Neural crest cell (in vitro differentiated cells): ENCODE results near the gene NMNAT2. TPM values are rescaled to one million over a fixed set of nuclear protein-coding genes. Genes with fewer than 3 reads are reported as not detected.

ENCODE experiments used
- DNase-seq: peaks from one replicate; pipeline ENCODE4 v3.0.0; 2021; ENCODE audit warnings: low read depth, mixed read lengths, low spot score
- H3K27ac Mint-ChIP-seq: one replicate; pipeline ENCODE4 v1.8.0; 2021; ENCODE audit warnings: mild to moderate bottlenecking, mixed read lengths; ENCODE audit not compliant: unreplicated experiment
- H3K27me3 Mint-ChIP-seq: 2 replicates; pipeline ENCODE4 v1.8.0; 2021; ENCODE audit warnings: low read depth, mild to moderate bottlenecking, mixed read lengths
- H3K36me3 Mint-ChIP-seq: 2 replicates; pipeline ENCODE4 v1.8.0; 2021; ENCODE audit warnings: low read depth, mild to moderate bottlenecking, mixed read lengths
- H3K4me1 Mint-ChIP-seq: 2 replicates; pipeline ENCODE4 v1.8.0; 2021; ENCODE audit warnings: mixed read lengths
- H3K4me3 Mint-ChIP-seq: one replicate; pipeline ENCODE4 v1.8.0; 2021; ENCODE audit warnings: mild to moderate bottlenecking, mixed read lengths
- H3K9me3 Mint-ChIP-seq: 2 replicates; pipeline ENCODE4 v1.8.0; 2021; ENCODE audit warnings: mixed read lengths
- CTCF ChIP-seq: fragments of 200-600 bp; sonication (generic); conservative IDR thresholded peaks from 2 replicates; pipeline ENCODE4 v1.5.0; 2021; ENCODE audit warnings: antibody characterized with exemption, mild to moderate bottlenecking
- total RNA-seq: library from RNA; stranded (reverse); gene quantifications from 2 replicates; pipeline ENCODE4 v1.2.1, GENCODE V29; 2021

The NMNAT2 gene
- total RNA-seq, 1 donor from 2014 or later, result 4.5 TPM

GRCh38 chr1:183302452-183303322, 115.5 kb downstream of the NMNAT2 start:
- peak overlapping the region; percentile 68 for H3K27ac Mint-ChIP-seq
- no peak overlapping the region for H3K4me3 Mint-ChIP-seq
- H3K4me1 Mint-ChIP-seq, result peaks cover 24% of the 10 kb centered on the region
- H3K9me3 Mint-ChIP-seq, result no peaks in the 10 kb centered on the region
- TF ChIP-seq CTCF, result no peak
- H3K27me3 Mint-ChIP-seq, result no peaks in the 10 kb centered on the region
- H3K36me3 Mint-ChIP-seq, result no peaks in the 10 kb centered on the region
- DNase-seq, result no peak

- DNase-seq, result no peak
- Mint-ChIP-seq H3K27ac (no peak overlapping the region), H3K4me1 (peaks cover 20% of the 10 kb centered on the region), H3K4me3 (no peak overlapping the region), H3K27me3 (no peaks in the 10 kb centered on the region), H3K36me3 (no peaks in the 10 kb centered on the region), H3K9me3 (no peaks in the 10 kb centered on the region)
- TF ChIP-seq CTCF, result no peak
Observed at GRCh38 chr1:183301239-183301638, 116.9 kb downstream of the NMNAT2 start.

GRCh38 chr1:183300828-183301227, 117.4 kb downstream of the NMNAT2 start:
- Mint-ChIP-seq H3K27me3 (no peaks in the 10 kb centered on the region), H3K4me1 (peaks cover 20% of the 10 kb centered on the region), H3K36me3 (no peaks in the 10 kb centered on the region), H3K9me3 (no peaks in the 10 kb centered on the region), H3K27ac (no peak overlapping the region), H3K4me3 (no peak overlapping the region)
- TF ChIP-seq CTCF, result no peak
- no peak for DNase-seq

- DNase-seq, result no peak
- peaks cover 20% of the 10 kb centered on the region for H3K4me1 Mint-ChIP-seq
- no peak overlapping the region for H3K4me3 Mint-ChIP-seq
- no peaks in the 10 kb centered on the region for H3K36me3 Mint-ChIP-seq
- no peaks in the 10 kb centered on the region for H3K27me3 Mint-ChIP-seq
- no peak for TF ChIP-seq CTCF
- no peak overlapping the region for H3K27ac Mint-ChIP-seq
- H3K9me3 Mint-ChIP-seq, result no peaks in the 10 kb centered on the region
Observed at GRCh38 chr1:183300395-183300794, 117.8 kb downstream of the NMNAT2 start.

- Mint-ChIP-seq H3K4me3 (no peak overlapping the region), H3K4me1 (peaks cover under 1% of the 10 kb centered on the region), H3K36me3 (no peaks in the 10 kb centered on the region), H3K9me3 (no peaks in the 10 kb centered on the region), H3K27ac (no peak overlapping the region), H3K27me3 (no peaks in the 10 kb centered on the region)
- DNase-seq, result no peak
- no peak for TF ChIP-seq CTCF
Observed at GRCh38 chr1:183296782-183297181, 121.4 kb downstream of the NMNAT2 start.
